Keratinocyte (primary cell): Measurements from ENCODE around the gene HCRTR1.

Experiments used
- CTCF ChIP-seq, 3 experiments: IDR thresholded peaks in 1 of 3; conservative IDR thresholded peaks in 1 of 3; optimal IDR thresholded peaks in 1 of 3; 2 replicates in 2 of 3; 3 replicates in 1 of 3; pipeline versions ENCODE3 to v1.5.1; 2011; ENCODE audit warnings: low read length in 3 of 3, mild to moderate bottlenecking in 3 of 3, moderate library complexity in 2 of 3, control low read depth in 1 of 3, inconsistent platforms in 1 of 3; ENCODE audit not compliant: insufficient read depth in 2 of 3; ENCODE audit errors: extremely low read depth in 1 of 3
- EZH2 ChIP-seq: IDR thresholded peaks from one replicate; pipeline ENCODE4 v1.6.1; 2012; ENCODE audit warnings: inconsistent platforms, mild to moderate bottlenecking, low read length, moderate library complexity

- TF ChIP-seq CTCF (optimal IDR thresholded peaks at IDR 0.05 in 1 of 3, IDR thresholded peaks at IDR 0.05 in 1 of 3, conservative IDR thresholded peaks at IDR 0.05 in 1 of 3; ENCODE audit: extremely low read depth in 1 of 3, insufficient read depth in 2 of 3, low read length in 3 of 3), result no peak
- no peak for TF ChIP-seq EZH2
Observed at GRCh38 chr1:31639543-31639942, 22.1 kb downstream of the HCRTR1 start.
